GM13977 (cell line): ENCODE results near the gene GRB14.

Experiments used
- DNase-seq: peaks from one replicate; pipeline ENCODE4 v3.0.0; 2012; ENCODE audit warnings: low spot score
- CTCF ChIP-seq: IDR thresholded peaks from 2 replicates; pipeline ENCODE4 v1.5.1; 2012; ENCODE audit warnings: mild to moderate bottlenecking, control low read depth; ENCODE audit not compliant: insufficient read depth; ENCODE audit errors: extremely low read depth, missing control alignments
- in situ Hi-C: fragments of 300-500 bp; cut with MboI; formaldehyde crosslinking; loops from one replicate; pipeline ENCODE4 v1.12.0; 2022; ENCODE audit warnings: low sequenced_read_pairs, low pct_unique_long_range_greater_than_20kb, mixed read lengths, inconsistent platforms; ENCODE audit not compliant: unreplicated experiment

The GRB14 gene

GRCh38 chr2:164535280-164536025 is 85.8 kb downstream of the GRB14 start:
- in situ Hi-C loops: no loop called here

DNA sequence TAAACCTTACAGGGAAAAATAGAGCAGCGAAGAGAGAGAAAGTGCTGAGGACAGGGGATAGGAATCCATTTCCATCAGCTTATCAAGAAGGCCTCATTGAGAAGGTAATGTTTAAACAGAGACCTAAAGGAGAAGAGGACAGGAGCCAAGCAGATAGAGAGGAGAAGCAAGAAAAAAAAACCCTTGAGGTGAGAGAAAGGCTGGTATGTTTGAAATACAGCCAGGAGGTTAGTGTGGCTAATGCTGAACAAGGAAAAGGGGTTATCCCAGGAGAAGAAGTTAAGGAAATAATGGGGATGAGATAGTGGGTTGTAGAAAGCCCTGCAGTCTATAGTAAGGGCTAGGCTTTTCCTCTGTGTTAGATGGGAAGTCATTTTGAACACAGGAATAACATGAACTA is 90.8 kb downstream of the GRB14 start:
- TF ChIP-seq CTCF: no peak
- in situ Hi-C loops: no loop called here
- DNase-seq: no peak

More at GRCh38 chr2:164535280-164536025, 85.8 kb downstream of the GRB14 start:
- no peak for DNase-seq
- TF ChIP-seq CTCF: no peak

DNA sequence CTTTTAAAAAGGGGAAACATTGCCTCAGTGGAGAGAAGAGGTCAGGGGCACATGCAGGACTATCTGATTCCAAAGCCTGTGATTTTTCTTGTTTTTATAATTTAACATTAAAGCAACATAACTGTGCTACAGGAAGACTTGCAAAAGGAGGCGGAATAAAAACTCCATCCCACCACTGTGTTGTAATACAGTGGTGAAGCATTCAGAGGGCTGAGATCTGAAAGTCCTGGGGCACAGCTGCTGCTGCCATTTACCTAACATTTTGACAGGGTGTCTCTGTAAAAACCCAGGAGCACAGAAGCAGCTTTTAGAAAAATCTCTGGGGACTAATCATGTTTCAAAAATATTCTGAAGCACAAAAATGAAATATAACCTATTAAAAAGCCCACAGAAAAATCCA is 97.6 kb downstream of the GRB14 start:
- no peak for TF ChIP-seq CTCF
- in situ Hi-C loops: no loop called here
- DNase-seq: no peak

- in situ Hi-C loops: no loop called here
- no peak for DNase-seq
- no peak for TF ChIP-seq CTCF
Measured at GRCh38 chr2:164523009-164523408, 98.3 kb downstream of the GRB14 start.

DNA sequence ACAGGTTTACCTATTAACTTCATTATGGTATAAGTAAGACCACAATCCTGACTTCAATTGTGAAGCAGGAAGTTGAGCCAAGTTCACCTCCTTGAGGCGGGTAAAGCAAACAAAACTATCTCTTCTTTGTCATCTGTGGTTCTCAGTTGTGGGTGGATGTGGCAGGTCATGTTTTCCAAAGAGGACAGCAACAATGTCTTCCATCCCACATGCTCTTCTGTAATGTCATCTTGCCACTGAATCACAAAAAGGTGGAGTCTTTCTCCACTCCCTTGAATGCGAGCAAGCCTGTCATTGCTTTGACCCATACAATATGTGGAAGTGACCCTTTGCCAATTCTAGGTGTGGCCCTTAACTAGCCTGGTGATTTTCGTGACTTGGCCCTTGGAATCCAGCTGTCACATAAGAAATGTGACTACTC is 98.7 kb downstream of the GRB14 start:
- in situ Hi-C loops: no loop called here
- TF ChIP-seq CTCF: no peak
- DNase-seq: no peak

- in situ Hi-C loops: no loop called here
- no peak for DNase-seq
- no peak for TF ChIP-seq CTCF
Measured at GRCh38 chr2:164515734-164516133, 105.5 kb downstream of the GRB14 start.
